MCF 10A (cell line): ENCODE data around the gene SMIM41. TPM values are rescaled to one million over a fixed set of nuclear protein-coding genes. Genes with fewer than 3 reads are reported as not detected.

Experiments used
- BruUV-seq: library from RNA; stranded (reverse); fragments of 400-500 nt; replicated peaks from 2 replicates; lab custom pipeline; 2021; lab: Mats Ljungman, UMichigan
- CTCF ChIA-PET: fragments of 300-600 bp; sonication (Branson Sonifier 250); formaldehyde crosslinking; extraction: SDS; loops from one replicate; lab custom pipeline; 2021; ENCODE audit warnings: antibody characterized with exemption, inconsistent platforms; lab: Yijun Ruan, JAX
- POLR2A ChIA-PET: fragments of 300-600, 350-650 bp; sonication (Branson Sonifier 250); formaldehyde crosslinking; extraction: SDS; loops from one replicate; lab custom pipeline; 2020; ENCODE audit warnings: antibody characterized with exemption, inconsistent platforms; lab: Yijun Ruan, JAX
- DNase-seq: peaks from one replicate; pipeline ENCODE4 v3.0.0-alpha.2; 2018; ENCODE audit not compliant: unreplicated experiment
- H3K27ac Mint-ChIP-seq: one replicate; pipeline ENCODE4 v1.8.0; 2022; ENCODE audit warnings: mild to moderate bottlenecking, low read depth, mixed read lengths; ENCODE audit not compliant: unreplicated experiment
- H3K27me3 Mint-ChIP-seq: one replicate; pipeline ENCODE4 v1.8.0; 2022; ENCODE audit warnings: mixed read lengths; ENCODE audit not compliant: insufficient read depth, unreplicated experiment
- H3K36me3 Mint-ChIP-seq: one replicate; pipeline ENCODE4 v1.8.0; 2022; ENCODE audit warnings: mild to moderate bottlenecking, moderate library complexity, mixed read lengths; ENCODE audit not compliant: insufficient read depth, unreplicated experiment
- H3K4me1 Mint-ChIP-seq: one replicate; pipeline ENCODE4 v1.8.0; 2022; ENCODE audit warnings: mixed read lengths; ENCODE audit not compliant: insufficient read depth, unreplicated experiment
- H3K4me3 Mint-ChIP-seq: one replicate; pipeline ENCODE4 v1.8.0; 2022; ENCODE audit warnings: mild to moderate bottlenecking, moderate library complexity, mixed read lengths; ENCODE audit not compliant: unreplicated experiment
- H3K9me3 Mint-ChIP-seq: one replicate; pipeline ENCODE4 v1.8.0; 2022; ENCODE audit warnings: mixed read lengths; ENCODE audit not compliant: unreplicated experiment
- CTCF ChIP-seq: fragments of 200-600 bp; IDR thresholded peaks from one replicate; pipeline ENCODE4 v1.8.0; 2022; ENCODE audit warnings: antibody characterized with exemption, mild to moderate bottlenecking; ENCODE audit not compliant: unreplicated experiment
- intact Hi-C: fragments of 100-400 bp; cut with micrococcal nuclease; formaldehyde crosslinking; loops from 2 replicates; pipeline ENCODE4 v1.14.1; 2022
- total RNA-seq: library from RNA; stranded (reverse); gene quantifications from 2 replicates; pipeline ENCODE4 v1.2.3, GENCODE V29; 2022

The SMIM41 gene
- total RNA-seq, 1 experiment from 2014 or later = not detected

DNA sequence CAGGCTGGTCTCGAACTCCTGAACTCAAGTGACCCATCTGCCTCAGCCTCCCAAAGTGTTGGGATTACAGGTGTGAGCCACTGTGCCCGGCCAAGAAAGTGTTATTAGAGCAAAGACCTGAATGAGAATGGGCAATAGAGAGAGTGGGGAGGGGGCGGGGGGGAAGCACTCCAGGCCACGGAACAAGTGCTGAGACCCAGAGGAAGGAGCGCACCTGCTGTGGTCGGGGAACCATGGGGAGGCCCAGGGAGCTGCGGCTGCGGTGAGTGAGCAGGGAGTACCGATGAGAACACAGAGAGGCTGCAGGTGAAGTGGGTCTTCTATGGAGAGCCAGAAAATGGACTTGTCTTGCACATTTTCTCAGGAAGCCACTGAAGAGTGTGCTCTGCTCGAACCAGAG lies 10.8 kb downstream of the SMIM41 start:
- no peaks in the 10 kb centered on the region for H3K9me3 Mint-ChIP-seq
- ChIA-PET POLR2A (no interaction called here), CTCF (interaction anchor here (1.0 to 1.3 kb wide), 2 partner anchors 65 to 67 kb away, joined by 3 to 9 read pairs; no protein-coding TSS in a partner anchor)
- peaks cover 98% of the 10 kb centered on the region for H3K27me3 Mint-ChIP-seq
- H3K36me3 Mint-ChIP-seq = no peaks in the 10 kb centered on the region
- no peak overlapping the region for H3K4me3 Mint-ChIP-seq
- TF ChIP-seq CTCF = no peak
- no TSS peak for BruUV-seq
- no peak overlapping the region for H3K27ac Mint-ChIP-seq
- intact Hi-C loops = no loop called here
- peaks cover 14% of the 10 kb centered on the region for H3K4me1 Mint-ChIP-seq
- DNase-seq = no peak

GRCh38 chr12:52091061-52091460 lies 11.6 kb downstream of the SMIM41 start:
- H3K36me3 Mint-ChIP-seq = no peaks in the 10 kb centered on the region
- no peak for TF ChIP-seq CTCF
- H3K9me3 Mint-ChIP-seq = no peaks in the 10 kb centered on the region
- H3K27ac Mint-ChIP-seq = no peak overlapping the region
- H3K4me1 Mint-ChIP-seq = peaks cover 9% of the 10 kb centered on the region
- H3K27me3 Mint-ChIP-seq = peaks cover 97% of the 10 kb centered on the region
- no peak overlapping the region for H3K4me3 Mint-ChIP-seq
- no TSS peak for BruUV-seq
- CTCF ChIA-PET = interaction anchor here (0.6 to 1.3 kb wide), 5 partner anchors 9 to 71 kb away, joined by 3 to 9 read pairs (median 3); no protein-coding TSS in a partner anchor
- DNase-seq = no peak
- POLR2A ChIA-PET = interaction anchor here (0.8 to 1.1 kb wide), 2 partner anchors 10 to 66 kb away, joined by 3 read pairs; no protein-coding TSS in a partner anchor
- intact Hi-C loops = no loop called here

DNA sequence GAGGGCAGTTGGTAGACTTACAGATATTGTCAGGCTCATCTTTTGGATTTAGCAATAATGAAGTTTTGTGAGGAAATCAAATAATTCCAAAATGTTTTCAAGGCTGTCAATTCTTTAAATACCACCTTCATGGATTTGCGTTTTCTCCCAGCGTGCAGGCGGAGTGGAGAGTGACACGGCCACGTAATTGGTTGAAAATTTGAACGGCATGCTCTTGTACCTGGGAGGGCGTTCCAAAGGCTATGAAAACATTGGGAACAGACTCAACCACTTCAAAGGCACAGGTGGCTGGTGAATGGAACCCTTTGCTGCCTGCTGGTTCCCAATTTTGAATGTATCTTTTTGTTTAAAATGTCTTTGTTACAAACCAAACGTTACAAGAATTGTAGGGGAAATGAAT lies 12.4 kb downstream of the SMIM41 start:
- ChIA-PET POLR2A (interaction anchor here (1.1 kb wide), 1 partner anchor 66 kb away, joined by 3 read pairs; no protein-coding TSS in a partner anchor), CTCF (interaction anchor here (0.6 kb wide), 1 partner anchor 269 kb away, joined by 3 read pairs; no protein-coding TSS in a partner anchor)
- Mint-ChIP-seq H3K4me1 (peaks cover under 1% of the 10 kb centered on the region), H3K36me3 (peaks cover 3% of the 10 kb centered on the region), H3K9me3 (no peaks in the 10 kb centered on the region), H3K4me3 (no peak overlapping the region), H3K27me3 (peaks cover 88% of the 10 kb centered on the region), H3K27ac (no peak overlapping the region)
- no peak for DNase-seq
- intact Hi-C loops = no loop called here
- TF ChIP-seq CTCF = no peak
- no TSS peak for BruUV-seq

- BruUV-seq = no TSS peak
Measured at GRCh38 chr12:52093346-52093745, 13.8 kb downstream of the SMIM41 start.

More at GRCh38 chr12:52093346-52093745, 13.8 kb downstream of the SMIM41 start:
- Mint-ChIP-seq H3K4me3 (no peak overlapping the region), H3K27ac (no peak overlapping the region), H3K9me3 (no peaks in the 10 kb centered on the region), H3K27me3 (peaks cover 88% of the 10 kb centered on the region), H3K4me1 (no peaks in the 10 kb centered on the region), H3K36me3 (peaks cover 5% of the 10 kb centered on the region)
- ChIA-PET CTCF (interaction anchor here (0.5 to 2.2 kb wide), 4 partner anchors 11 to 159 kb away, joined by 3 to 6 read pairs (median 3); no protein-coding TSS in a partner anchor), POLR2A (no interaction called here)
- no peak for TF ChIP-seq CTCF
- DNase-seq = no peak
- intact Hi-C loops = no loop called here
